ENCODE data around the gene WDR36. TPM values are rescaled to one million over a fixed set of nuclear protein-coding genes. Genes with fewer than 3 reads are reported as not detected.

WDR36 gene
- 20.8 TPM for total RNA-seq (ENCODE audit: unreplicated experiment)
- long read RNA-seq, full-length matches to known transcripts, result 3 of 7 reads
- long read RNA-seq, partial matches to known transcripts, result 1 of 7 reads
- long read RNA-seq, other reads (novel, unspliced or antisense), result 3 of 7 reads

DNA sequence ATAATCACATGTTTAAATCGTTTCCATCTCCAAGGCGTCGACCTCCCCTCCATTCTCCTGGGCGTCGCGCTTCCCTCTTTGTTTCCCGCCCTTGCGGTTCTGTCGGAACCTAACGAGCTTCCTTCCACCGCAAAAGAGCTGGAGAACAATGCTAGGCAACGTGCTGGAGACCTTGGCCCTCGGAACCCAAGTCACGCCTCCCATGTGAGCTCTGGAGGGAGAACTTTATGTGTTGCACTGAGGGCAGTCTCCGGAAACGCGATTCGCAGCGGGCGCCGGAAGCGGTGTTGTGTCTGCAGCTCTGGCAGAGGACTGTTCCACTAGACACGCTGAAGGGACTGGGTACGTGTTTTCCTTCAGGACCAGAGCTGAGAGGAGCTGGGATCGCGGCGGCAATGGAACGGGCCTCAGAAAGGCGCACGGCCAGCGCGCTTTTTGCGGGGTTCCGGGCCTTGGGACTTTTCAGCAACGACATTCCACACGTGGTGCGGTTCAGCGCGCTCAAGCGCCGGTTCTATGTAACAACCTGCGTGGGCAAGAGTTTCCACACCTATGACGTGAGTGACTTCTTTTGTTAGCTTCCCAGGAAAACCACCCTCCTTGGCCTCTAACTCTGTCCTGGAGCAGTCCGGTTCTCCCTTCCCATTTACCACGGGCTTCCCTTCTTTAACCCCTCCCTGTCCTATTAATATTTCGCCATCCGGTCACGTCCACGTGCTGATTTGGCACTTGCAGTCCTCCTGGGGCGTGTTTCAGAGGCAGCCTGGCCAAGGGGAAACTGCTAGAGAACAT is at the start of gene WDR36:
Gene WDR36, plus strand, starts transcription at position 287 of the 792 bp plus-strand sequence. Its CDS starts 109 bp downstream, at position 396.
- peak within 1 kb of the TSS; percentile 92 for H3K4me3 Mint-ChIP-seq (ENCODE audit: unreplicated experiment)
- H3K27ac Mint-ChIP-seq (ENCODE audit: unreplicated experiment), result peak within 1 kb of the TSS; percentile 77
- no peaks in the 10 kb centered on the region for H3K9me3 Mint-ChIP-seq (ENCODE audit: unreplicated experiment)
- H3K4me1 Mint-ChIP-seq (ENCODE audit: low read depth, unreplicated experiment), result peaks cover 8% of the 10 kb centered on the region
- H3K36me3 Mint-ChIP-seq (ENCODE audit: unreplicated experiment), result peaks cover 4% of the 10 kb centered on the region
- DNase-seq, result peak; percentile 91
- TF ChIP-seq, protein P1, sequence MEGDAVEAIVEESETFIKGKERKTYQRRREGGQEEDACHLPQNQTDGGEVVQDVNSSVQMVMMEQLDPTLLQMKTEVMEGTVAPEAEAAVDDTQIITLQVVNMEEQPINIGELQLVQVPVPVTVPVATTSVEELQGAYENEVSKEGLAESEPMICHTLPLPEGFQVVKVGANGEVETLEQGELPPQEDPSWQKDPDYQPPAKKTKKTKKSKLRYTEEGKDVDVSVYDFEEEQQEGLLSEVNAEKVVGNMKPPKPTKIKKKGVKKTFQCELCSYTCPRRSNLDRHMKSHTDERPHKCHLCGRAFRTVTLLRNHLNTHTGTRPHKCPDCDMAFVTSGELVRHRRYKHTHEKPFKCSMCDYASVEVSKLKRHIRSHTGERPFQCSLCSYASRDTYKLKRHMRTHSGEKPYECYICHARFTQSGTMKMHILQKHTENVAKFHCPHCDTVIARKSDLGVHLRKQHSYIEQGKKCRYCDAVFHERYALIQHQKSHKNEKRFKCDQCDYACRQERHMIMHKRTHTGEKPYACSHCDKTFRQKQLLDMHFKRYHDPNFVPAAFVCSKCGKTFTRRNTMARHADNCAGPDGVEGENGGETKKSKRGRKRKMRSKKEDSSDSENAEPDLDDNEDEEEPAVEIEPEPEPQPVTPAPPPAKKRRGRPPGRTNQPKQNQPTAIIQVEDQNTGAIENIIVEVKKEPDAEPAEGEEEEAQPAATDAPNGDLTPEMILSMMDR (IDR thresholded peaks at IDR 0.05; ENCODE audit: partially characterized antibody, unreplicated experiment), result no peak
- H3K27me3 Mint-ChIP-seq (ENCODE audit: unreplicated experiment), result no peaks in the 10 kb centered on the region

DNA sequence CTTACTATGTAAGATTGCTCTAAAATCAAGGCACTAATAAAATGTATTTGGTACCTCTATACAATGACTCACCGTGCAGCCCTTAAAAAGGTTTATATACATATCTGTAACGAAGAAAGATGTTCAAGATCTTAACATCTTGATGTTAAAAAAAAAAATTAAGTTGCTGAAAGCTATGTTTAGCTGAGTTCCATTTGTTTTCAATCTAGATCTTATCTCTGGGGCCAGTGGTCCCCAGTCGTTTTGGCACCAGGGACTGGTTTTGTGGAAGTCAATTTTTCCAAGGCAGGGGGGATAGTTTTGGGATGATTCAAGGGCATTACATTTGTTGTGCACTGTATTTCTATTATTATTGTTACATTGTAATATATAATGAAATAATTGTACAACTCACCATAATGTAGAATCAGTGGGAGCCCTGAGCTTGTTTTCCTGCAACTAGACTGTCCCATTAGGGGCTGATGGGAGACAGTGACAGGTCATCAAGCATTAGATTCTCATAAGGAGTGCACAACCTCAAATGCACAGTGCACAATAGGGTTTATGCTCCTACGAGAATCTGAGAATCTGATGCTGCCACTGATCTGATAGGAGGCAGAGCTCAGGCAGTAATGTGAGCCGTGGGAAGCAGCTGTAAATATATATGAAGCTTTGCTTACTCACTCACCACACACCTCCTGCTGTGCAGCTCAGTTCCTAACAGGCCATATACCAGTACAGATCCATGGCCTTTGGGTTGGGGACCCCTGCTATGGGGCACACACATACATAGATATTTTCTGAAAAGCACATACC is 48.2 kb upstream of the WDR36 start:
- Mint-ChIP-seq H3K4me1 (ENCODE audit: low read depth, unreplicated experiment) (no peaks in the 10 kb centered on the region), H3K27ac (ENCODE audit: unreplicated experiment) (no peak overlapping the region), H3K9me3 (ENCODE audit: unreplicated experiment) (no peaks in the 10 kb centered on the region), H3K4me3 (ENCODE audit: unreplicated experiment) (no peak overlapping the region), H3K36me3 (ENCODE audit: unreplicated experiment) (no peaks in the 10 kb centered on the region), H3K27me3 (ENCODE audit: unreplicated experiment) (no peaks in the 10 kb centered on the region)
- no peak for DNase-seq
- TF ChIP-seq, protein P1 (IDR thresholded peaks at IDR 0.05; ENCODE audit: partially characterized antibody, unreplicated experiment), result no peak

DNA sequence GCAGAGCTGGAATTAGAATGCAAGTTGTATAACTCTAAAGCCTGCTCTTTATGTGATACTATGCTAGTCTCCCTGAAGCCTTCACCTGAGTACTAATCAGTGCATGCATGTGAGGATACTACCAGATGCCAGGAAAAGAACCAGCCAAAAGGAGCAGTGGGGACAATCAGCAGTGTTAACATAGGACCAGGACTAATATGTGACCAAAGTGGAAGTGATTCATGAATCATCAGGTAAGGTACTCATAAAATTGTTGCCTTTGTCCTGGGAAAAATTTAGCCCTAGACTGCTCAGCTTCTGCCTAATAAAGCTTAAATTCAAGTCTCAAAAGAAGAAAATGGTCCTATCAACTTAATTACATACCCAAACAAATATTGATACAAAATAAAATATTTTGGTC is 34.1 kb upstream of the WDR36 start:
- Mint-ChIP-seq H3K27ac (ENCODE audit: unreplicated experiment) (no peak overlapping the region), H3K36me3 (ENCODE audit: unreplicated experiment) (no peaks in the 10 kb centered on the region), H3K9me3 (ENCODE audit: unreplicated experiment) (no peaks in the 10 kb centered on the region), H3K27me3 (ENCODE audit: unreplicated experiment) (no peaks in the 10 kb centered on the region), H3K4me3 (ENCODE audit: unreplicated experiment) (no peak overlapping the region), H3K4me1 (ENCODE audit: low read depth, unreplicated experiment) (no peaks in the 10 kb centered on the region)
- TF ChIP-seq, protein P1 (IDR thresholded peaks at IDR 0.05; ENCODE audit: partially characterized antibody, unreplicated experiment), result no peak
- DNase-seq, result no peak

GRCh38 chr5:111060169-111060568 is 32.0 kb upstream of the WDR36 start:
- H3K36me3 Mint-ChIP-seq (ENCODE audit: unreplicated experiment), result no peaks in the 10 kb centered on the region
- DNase-seq, result no peak
- no peak overlapping the region for H3K4me3 Mint-ChIP-seq (ENCODE audit: unreplicated experiment)
- no peaks in the 10 kb centered on the region for H3K4me1 Mint-ChIP-seq (ENCODE audit: low read depth, unreplicated experiment)
- H3K27me3 Mint-ChIP-seq (ENCODE audit: unreplicated experiment), result no peaks in the 10 kb centered on the region
- TF ChIP-seq, protein P1 (IDR thresholded peaks at IDR 0.05; ENCODE audit: partially characterized antibody, unreplicated experiment), result no peak
- no peaks in the 10 kb centered on the region for H3K9me3 Mint-ChIP-seq (ENCODE audit: unreplicated experiment)
- no peak overlapping the region for H3K27ac Mint-ChIP-seq (ENCODE audit: unreplicated experiment)
